NCI-H446 (cell line): ENCODE data around the gene BPIFA3.
"Not testable (repeated sequence)": the region's sequence is repeated elsewhere in the genome, so short reads cannot be mapped to it uniquely, and the experiment has no call there.

ENCODE experiments used
- DNase-seq, 2 experiments: peaks; one replicate each; lab custom pipeline; 2025; lab: John Stamatoyannopoulos, UW

Gene BPIFA3

GRCh38 chr20:33217052-33217451, at the start of gene BPIFA3:
Gene BPIFA3, plus strand, starts transcription at chr20:33217352. Its CDS starts 185 bp downstream, at chr20:33217537.
- DNase-seq = peak in 1 of 2 experiments; percentile 4

DNA sequence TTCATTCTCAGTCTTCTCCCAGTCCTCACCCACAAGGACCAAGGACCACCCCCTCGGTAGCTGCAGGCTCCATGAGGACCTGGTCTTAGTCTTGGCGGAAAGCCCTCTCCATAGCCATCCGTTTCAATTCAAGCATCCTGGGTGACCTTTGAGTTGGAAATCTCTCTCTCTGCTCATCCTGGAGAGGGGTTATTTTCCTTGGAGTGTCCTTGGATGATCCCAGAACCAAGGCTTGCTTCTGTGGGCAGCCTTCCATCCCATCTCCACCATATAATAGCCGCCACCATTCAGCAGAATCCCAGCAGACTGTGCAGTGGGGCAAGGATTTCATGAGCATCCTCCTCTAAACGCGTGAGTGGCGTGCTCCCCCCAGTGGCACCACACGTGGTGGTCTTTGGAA, 49.3 kb upstream of the BPIFA3 start, which contains the start of gene BPIFA2:
Gene BPIFA2 (plus strand): TSS at position 301 of the 400 bp plus-strand sequence. CDS start 987 bp downstream, outside the sequence.
- DNase-seq = no peak

GRCh38 chr20:33169176-33169794, 47.9 kb upstream of the BPIFA3 start:
- DNase-seq = no peak

- peak in 1 of 2 experiments; percentile 38 for DNase-seq
Measured at GRCh38 chr20:33172781-33173180, 44.4 kb upstream of the BPIFA3 start.

- DNase-seq = no peak
Measured at GRCh38 chr20:33175123-33175522, 42.0 kb upstream of the BPIFA3 start.

- DNase-seq = no peak
Measured at GRCh38 chr20:33176101-33176500, 41.1 kb upstream of the BPIFA3 start.

GRCh38 chr20:33177866-33178265, 39.3 kb upstream of the BPIFA3 start:
- DNase-seq = no peak

GRCh38 chr20:33178726-33179125, 38.4 kb upstream of the BPIFA3 start:
- no peak for DNase-seq

DNA sequence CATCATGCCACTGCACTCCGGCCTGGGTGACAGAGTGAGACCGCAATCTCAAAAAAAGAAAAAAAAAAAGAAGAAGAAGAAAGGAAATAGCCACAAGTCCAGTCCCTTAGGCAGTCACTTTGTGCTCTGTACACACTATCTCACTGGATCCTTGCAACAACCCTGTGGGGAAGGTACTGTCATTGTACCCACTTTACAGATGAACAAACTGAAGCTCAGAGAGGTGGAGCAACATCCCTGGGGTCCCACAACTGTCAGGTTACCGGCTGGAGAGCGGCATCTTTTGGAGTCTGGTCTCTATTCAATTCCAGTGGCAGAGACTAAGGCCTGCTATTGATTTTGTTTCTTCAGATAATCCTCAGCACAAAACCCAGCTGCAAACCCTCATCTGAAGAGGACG, 37.0 kb upstream of the BPIFA3 start:
- DNase-seq = no peak

DNA sequence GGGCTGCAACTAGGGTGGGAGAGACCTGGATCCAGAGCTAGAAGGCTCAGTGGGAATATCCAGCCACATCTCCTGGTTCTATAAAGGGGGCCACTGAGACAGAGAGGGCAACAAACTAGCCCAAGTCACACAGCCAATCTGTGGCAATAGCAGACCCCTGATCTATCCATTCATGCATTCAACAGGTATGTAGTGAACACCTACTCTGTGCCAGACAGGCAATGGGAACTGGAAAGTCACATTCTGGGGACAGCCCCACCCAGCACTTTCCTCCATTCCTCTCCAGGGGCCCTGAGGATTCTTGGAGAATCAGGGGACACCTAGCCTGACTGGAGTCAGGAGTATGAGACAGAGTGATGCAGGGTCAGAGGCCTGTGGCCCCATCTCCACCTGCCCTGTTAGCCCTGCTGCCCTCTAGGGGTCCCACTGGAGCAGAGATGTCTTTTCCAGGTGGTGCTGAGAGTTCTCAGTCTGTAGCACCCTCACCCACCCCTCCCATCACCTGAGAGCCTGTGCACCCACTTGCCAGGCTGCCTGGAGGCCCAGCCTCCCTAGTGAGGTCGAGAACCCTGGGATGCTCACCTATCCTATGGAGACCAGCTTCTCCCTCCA, 35.6 kb upstream of the BPIFA3 start:
- DNase-seq = no peak

DNA sequence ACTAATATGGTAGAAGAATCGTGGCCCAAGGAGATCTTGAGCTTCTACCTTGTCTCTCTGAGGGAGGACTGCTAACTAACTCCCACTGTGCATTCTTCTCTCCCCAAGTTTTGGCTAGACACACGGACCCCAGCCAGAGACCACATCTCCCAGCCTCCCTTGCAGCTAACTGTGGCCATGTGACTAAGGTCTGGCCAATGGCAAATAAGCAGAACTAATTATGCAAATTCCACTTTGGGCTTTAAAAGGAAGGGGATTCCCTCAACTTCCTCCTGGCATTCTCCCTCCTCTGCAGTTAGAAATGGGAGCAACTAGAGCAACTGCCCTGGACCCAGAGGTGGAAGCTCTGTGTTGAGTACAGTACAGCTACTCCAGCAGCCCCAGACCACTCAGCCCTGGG, 33.8 kb upstream of the BPIFA3 start:
- DNase-seq = no peak

DNA sequence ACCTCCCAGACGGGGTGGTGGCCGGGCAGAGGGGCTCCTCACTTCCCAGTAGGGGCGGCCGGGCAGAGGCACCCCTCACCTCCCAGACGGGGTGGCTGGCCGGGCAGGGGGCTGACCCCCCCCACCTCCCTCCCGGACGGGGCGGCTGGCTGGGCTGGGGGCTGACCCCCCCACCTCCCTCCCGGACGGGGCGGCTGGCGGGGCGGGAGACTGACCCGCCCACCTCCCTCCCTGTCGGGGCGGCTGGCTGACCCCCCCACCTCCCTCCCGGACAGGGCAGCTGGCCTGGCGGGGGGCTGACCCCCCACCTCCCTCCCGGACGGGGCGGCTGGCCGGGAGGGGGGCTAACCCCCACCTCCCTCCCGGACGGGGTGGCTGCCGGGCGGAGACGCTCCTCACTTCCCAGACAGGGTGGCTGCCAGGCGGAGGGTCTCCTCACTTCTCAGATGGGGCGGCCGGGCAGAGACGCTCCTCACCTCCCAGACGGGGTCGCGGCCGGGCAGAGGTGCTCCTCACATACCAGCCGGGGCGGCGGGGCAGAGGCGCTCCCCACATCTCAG, 32.0 kb upstream of the BPIFA3 start:
- not testable (repeated sequence) for DNase-seq

DNA sequence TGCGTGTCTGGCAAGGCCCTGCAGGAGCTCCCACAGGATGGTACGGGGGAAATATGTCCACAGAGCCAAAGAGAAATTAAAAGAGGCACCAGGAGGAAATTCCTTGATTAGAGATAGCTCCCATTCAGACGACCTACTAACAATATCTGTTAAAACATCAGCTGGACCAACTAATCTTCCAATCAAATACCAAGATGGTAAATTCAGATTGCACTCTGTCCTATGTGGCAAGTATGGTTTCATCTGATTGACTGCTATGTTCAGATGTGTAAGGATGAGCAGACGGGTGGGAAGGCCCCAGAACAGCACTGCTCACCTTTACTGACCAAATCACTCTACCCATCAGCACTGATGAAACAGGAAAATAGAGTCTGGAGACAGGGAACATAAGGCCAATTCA, 29.7 kb upstream of the BPIFA3 start:
- DNase-seq = no peak

DNA sequence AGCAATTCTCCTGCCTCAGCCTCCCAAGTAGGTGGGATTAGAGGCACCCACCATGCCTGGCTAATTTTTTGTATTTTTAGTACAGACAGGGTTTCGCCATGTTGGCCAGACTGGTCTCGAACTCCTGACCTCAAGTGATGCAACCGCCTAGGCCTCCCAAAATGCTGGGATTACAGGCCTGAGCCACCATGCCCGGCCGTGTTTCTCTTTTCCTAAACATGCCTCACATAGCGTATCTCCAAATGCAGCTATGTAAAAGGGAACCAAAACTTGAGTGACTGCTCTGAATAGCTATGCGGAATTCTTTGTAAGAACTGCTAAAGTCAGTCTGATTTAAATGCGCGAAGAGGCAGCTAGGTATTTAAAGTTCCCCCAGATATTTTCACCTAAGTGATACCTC, 28.7 kb upstream of the BPIFA3 start:
- no peak for DNase-seq

- DNase-seq = no peak
Measured at GRCh38 chr20:33191484-33191883, 25.7 kb upstream of the BPIFA3 start.

DNA sequence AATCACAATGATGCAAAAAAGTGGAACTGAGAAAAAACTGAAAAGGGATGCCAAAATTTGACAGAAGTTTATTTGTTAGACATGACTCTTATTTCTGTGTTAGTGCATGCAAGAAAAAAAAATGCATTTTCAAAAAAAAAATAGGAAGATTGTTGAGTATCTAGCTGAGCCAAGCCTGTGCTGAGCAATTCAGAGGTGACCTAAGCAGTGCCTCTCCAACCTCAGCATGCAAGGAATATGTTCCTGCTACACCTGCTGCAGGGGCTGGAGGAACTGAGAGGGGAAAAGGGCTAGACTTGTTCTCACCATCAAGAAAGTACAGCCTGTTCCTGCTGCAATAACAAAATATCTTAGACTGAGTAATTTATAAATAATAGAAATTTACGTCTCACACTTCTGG, 25.2 kb upstream of the BPIFA3 start:
- no peak for DNase-seq

DNA sequence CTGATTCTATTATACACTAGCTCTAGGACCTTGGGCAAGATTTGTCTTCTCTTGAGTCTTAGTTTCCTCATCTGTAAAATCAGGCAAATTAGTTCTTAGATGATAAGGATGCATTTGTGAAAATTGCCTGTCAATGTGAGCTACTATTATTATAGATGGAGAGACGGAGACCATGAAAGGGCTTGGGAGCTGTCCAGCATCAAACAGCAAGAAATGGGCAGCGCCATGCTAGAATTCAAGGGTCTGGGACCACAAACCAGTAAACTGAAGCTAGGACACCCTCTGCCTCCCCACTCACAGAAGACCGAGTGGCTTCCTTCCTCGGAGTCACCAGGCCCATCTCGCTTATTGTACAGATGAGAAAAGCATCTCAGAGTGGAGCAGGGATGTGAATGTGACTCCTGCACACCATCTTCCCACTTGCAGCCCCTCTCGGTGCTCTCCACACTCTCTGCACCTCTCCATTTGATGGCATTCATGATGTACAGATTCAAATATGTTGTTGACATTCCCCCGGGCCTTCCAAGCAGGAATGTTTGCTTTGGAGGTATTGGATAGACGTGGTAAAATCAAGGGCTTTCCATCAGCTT, 24.1 kb upstream of the BPIFA3 start:
- no peak for DNase-seq

- DNase-seq = no peak
Measured at GRCh38 chr20:33199026-33199425, 18.1 kb upstream of the BPIFA3 start.

- DNase-seq = no peak
Measured at GRCh38 chr20:33202451-33202850, 14.7 kb upstream of the BPIFA3 start.

- DNase-seq = no peak
Measured at GRCh38 chr20:33203444-33203843, 13.7 kb upstream of the BPIFA3 start.

- DNase-seq = no peak
Measured at GRCh38 chr20:33209789-33210188, 7.4 kb upstream of the BPIFA3 start.

GRCh38 chr20:33210371-33210770, 6.8 kb upstream of the BPIFA3 start:
- DNase-seq = no peak

DNA sequence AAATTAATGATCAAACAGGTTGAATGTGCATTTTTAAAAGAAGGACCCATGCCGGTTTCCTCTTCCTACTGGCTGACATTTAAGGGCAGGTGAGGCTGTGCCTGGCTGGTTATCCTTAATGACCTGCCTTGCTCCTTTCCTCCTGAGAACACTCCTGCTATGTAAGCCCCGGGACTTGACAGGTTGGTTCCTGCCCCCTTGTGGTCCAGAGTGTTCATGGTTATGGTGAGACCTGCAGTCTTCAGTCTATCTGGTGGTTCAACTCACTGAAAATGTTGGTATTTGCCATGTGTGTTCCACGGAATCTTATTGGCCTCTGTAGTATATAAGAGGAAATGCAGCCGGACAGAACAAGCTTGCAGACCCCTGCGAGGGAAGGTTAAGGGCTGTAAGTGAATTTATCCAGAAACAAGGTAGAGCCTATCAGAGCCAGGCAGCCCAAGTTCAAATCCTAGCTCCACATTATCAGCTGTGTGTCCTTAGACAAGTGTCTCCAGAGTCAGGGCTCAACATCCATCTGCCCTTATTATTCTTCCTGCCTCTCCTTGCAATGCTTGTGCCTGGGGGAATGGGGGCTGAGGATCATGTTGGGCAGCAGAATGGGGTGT, 5.2 kb upstream of the BPIFA3 start:
- DNase-seq = peak in 1 of 2 experiments; percentile 63
